Naive thymus-derived CD8-positive, alpha-beta T cell (primary cell): ENCODE measurements around the gene MAP7D1. TPM values are rescaled to one million over a fixed set of nuclear protein-coding genes. Genes with fewer than 3 reads are reported as not detected.

ENCODE experiments used
- ATAC-seq, 2 donors: fragments of 150-1000 bp; cut with Tn5 transposase in 1 of 2; sonication (Bioruptor Pico), chemical (Tn5 transposase) in 1 of 2; 1 replicate in 1 of 2; 2 replicates in 1 of 2; pipeline ENCODE4 v1.10.0; 2021; ENCODE audit warnings: mild to moderate bottlenecking in 2 of 2, moderate library complexity in 2 of 2
- POLR2A ChIA-PET: fragments of 350-600 bp; sonication (Branson Sonifier 250); formaldehyde crosslinking; loops from one replicate; lab custom pipeline; 2021; ENCODE audit warnings: antibody characterized with exemption; lab: Charles Lee
- DNase-seq, 10 donors: peaks; one replicate each; pipeline versions ENCODE4 v3.0.0 to v3.0.0-alpha.2; 2020 to 2022
- H3K27ac Mint-ChIP-seq, 10 donors: one replicate each; pipeline ENCODE4 v1.8.0; 2020 to 2022; ENCODE audit warnings: mild to moderate bottlenecking in 10 of 10, mixed read lengths in 10 of 10, moderate library complexity in 4 of 10, inconsistent platforms in 1 of 10
- H3K27me3 Mint-ChIP-seq, 5 donors: one replicate each; pipeline ENCODE4 v1.8.0; 2021 to 2022; ENCODE audit warnings: mixed read lengths in 5 of 5
- H3K36me3 Mint-ChIP-seq, 3 donors: one replicate each; pipeline ENCODE4 v1.8.0; 2020 to 2022; ENCODE audit warnings: mixed read lengths in 3 of 3, mild to moderate bottlenecking in 2 of 3, inconsistent platforms in 1 of 3
- H3K4me1 Mint-ChIP-seq, 4 donors: one replicate each; pipeline ENCODE4 v1.8.0; 2021 to 2022; ENCODE audit warnings: mixed read lengths in 4 of 4
- H3K4me3 Mint-ChIP-seq, 10 donors: one replicate each; pipeline ENCODE4 v1.8.0; 2020 to 2022; ENCODE audit warnings: mild to moderate bottlenecking in 10 of 10, mixed read lengths in 10 of 10, moderate library complexity in 6 of 10, inconsistent platforms in 1 of 10
- H3K9me3 Mint-ChIP-seq, 9 donors: one replicate each; pipeline ENCODE4 v1.8.0; 2020 to 2022; ENCODE audit warnings: mixed read lengths in 9 of 9, mild to moderate bottlenecking in 3 of 9, inconsistent platforms in 1 of 9, moderate library complexity in 1 of 9
- polyA plus RNA-seq, 3 donors: library from polyadenylated mRNA; unstranded; fragments of 300-500 nt; fragmentation: Illumina TruSeq; gene quantifications; one replicate each; pipeline ENCODE4 v1.2.3, GENCODE V29; 2021
- total RNA-seq, 8 experiments: library from RNA in 2 of 8; stranded (reverse) in 2 of 8; gene quantifications; one replicate each; pipeline ENCODE4 v1.2.3 and lab custom pipeline; 2021 to 2026

Gene MAP7D1
- total RNA-seq (100 to 1,000 TPM; 266 to 275 TPM), polyA plus RNA-seq (10 to 100 TPM; 13.3 to 67.1 (median 20.1) TPM), total RNA-seq (lab: John Stamatoyannopoulos, UW) (128 to 300 (median 160) reads per million in 6 experiments)

DNA sequence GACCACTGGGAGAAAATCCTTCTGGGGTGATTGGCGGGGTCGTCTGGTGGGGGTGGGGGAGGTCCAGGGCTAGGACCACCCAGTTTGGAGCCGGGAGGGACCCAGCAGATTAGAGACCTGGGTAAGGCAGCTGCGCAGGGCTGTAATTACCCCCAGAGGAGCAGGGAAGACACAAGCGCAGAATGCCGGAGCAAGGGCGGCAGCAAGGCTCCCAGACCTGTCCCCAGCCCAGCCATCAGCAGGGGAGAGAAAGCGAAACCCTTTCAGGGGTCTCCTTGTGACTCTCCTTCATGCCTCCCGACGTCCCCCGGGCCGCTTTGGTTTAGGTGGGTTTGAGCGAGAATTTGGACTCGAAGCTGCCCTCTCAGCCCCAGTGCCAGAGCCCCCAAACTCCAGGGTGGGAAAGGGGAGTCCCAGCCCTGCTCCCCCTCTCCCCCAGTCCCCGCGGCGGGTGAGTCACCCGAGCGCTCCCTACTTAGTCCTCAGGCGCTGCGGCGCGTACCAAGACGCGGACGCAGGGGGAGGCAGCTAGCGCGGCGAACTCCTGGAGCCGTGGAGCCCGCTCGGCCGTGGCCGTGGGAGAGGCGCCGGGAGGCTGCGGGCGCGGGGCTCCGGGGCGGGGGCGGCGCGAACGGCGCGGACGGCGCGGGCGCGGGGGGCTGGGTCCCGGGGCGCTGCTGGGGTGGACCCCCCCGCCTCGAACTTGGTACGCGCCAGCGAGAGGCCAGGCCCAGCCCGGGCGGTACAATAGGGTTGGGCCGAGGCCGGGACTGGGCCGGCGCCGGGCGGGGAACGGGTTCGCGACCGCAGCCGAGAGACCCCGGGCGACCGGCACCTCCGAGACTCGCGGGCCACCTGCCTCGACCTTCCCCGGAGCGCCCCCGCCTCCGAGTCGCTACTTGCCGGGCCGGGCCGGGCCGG is at the start of gene MAP7D1:
TSS of gene MAP7D1 (plus strand) at position 753 of the 921 bp plus-strand sequence. CDS start 258 bp downstream, outside the sequence.
- no peaks in the 10 kb centered on the region for H3K27me3 Mint-ChIP-seq
- peaks cover 41 to 83% (median 75%) of the 10 kb centered on the region in 4 donors for H3K4me1 Mint-ChIP-seq
- H3K9me3 Mint-ChIP-seq: no peaks in the 10 kb centered on the region
- peaks cover 0 to 2% (median 0%) of the 10 kb centered on the region in 3 donors for H3K36me3 Mint-ChIP-seq
- DNase-seq (peak; percentile 75 to 98 (median 82)), ATAC-seq (peak; percentile 68 to 79)
- H3K4me3 Mint-ChIP-seq: peak within 1 kb of the TSS; percentile 85 to 95 (median 93)
- POLR2A ChIA-PET: interaction anchor here (0.6 to 10.1 kb wide), 13 partner anchors 8 to 257 kb away, joined by 3 to 227 read pairs (median 5); partner anchors contain the start of genes STK40 and THRAP3
- H3K27ac Mint-ChIP-seq: peak within 1 kb of the TSS; percentile 93 to 99 (median 95)

GRCh38 chr1:36106269-36106668 is 49.7 kb upstream of the MAP7D1 start:
- no peak for DNase-seq
- Mint-ChIP-seq H3K4me3 (peak overlapping the region in 1 of 10 donors; percentile 30), H3K27ac (peak overlapping the region in 6 of 10 donors; percentile 20 to 95 (median 74)), H3K36me3 (no peaks in the 10 kb centered on the region), H3K4me1 (peaks cover 19 to 41% (median 34%) of the 10 kb centered on the region in 4 donors), H3K9me3 (no peaks in the 10 kb centered on the region), H3K27me3 (no peaks in the 10 kb centered on the region)
- POLR2A ChIA-PET: interaction anchor here (0.7 to 6.9 kb wide), 6 partner anchors 13 to 843 kb away, joined by 3 to 44 read pairs (median 4); partner anchors contain the start of genes MRPS15 and TRAPPC3
- ATAC-seq: no peak

GRCh38 chr1:36107394-36107793 is 48.6 kb upstream of the MAP7D1 start:
- Mint-ChIP-seq H3K27me3 (no peaks in the 10 kb centered on the region), H3K36me3 (no peaks in the 10 kb centered on the region)
- DNase-seq: no peak

GRCh38 chr1:36108314-36108713 is 47.6 kb upstream of the MAP7D1 start:
- H3K36me3 Mint-ChIP-seq: no peaks in the 10 kb centered on the region
- no peaks in the 10 kb centered on the region for H3K27me3 Mint-ChIP-seq
- no peak for DNase-seq
- no peaks in the 10 kb centered on the region for H3K9me3 Mint-ChIP-seq
- peak overlapping the region in 6 of 10 donors; percentile 45 to 88 (median 76) for H3K4me3 Mint-ChIP-seq
- ATAC-seq: no peak
- POLR2A ChIA-PET: interaction anchor here (0.8 to 6.9 kb wide), 7 partner anchors 12 to 80 kb away, joined by 3 to 44 read pairs (median 11); partner anchors contain the start of genes ADPRS, MAP7D1 and TRAPPC3
- peaks cover 23 to 51% (median 43%) of the 10 kb centered on the region in 4 donors for H3K4me1 Mint-ChIP-seq
- H3K27ac Mint-ChIP-seq: peak overlapping the region; percentile 89 to 97 (median 94)

More at GRCh38 chr1:36107394-36107793, 48.6 kb upstream of the MAP7D1 start:
- POLR2A ChIA-PET: interaction anchor here (4.1 to 6.9 kb wide), 3 partner anchors 13 to 42 kb away, joined by 18 to 44 read pairs (median 35); partner anchors contain the start of gene TRAPPC3
- Mint-ChIP-seq H3K4me1 (peaks cover 22 to 48% (median 40%) of the 10 kb centered on the region in 4 donors), H3K27ac (peak overlapping the region; percentile 73 to 97 (median 92)), H3K4me3 (peak overlapping the region in 2 of 10 donors; percentile 10 to 54), H3K9me3 (no peaks in the 10 kb centered on the region)
- ATAC-seq: no peak

- DNase-seq (peak; percentile 34 to 79 (median 60)), ATAC-seq (peak; percentile 99)
- Mint-ChIP-seq H3K27me3 (no peaks in the 10 kb centered on the region), H3K9me3 (no peaks in the 10 kb centered on the region), H3K27ac (peak overlapping the region; percentile 89 to 97 (median 94)), H3K4me1 (peaks cover 26 to 55% (median 43%) of the 10 kb centered on the region in 4 donors), H3K36me3 (no peaks in the 10 kb centered on the region), H3K4me3 (peak overlapping the region; percentile 36 to 88 (median 75))
- POLR2A ChIA-PET: interaction anchor here (0.7 to 6.9 kb wide), 9 partner anchors 10 to 79 kb away, joined by 3 to 44 read pairs (median 5); partner anchors contain the start of genes ADPRS, MAP7D1 and TRAPPC3
These were observed 46.8 kb upstream of the MAP7D1 start for GRCh38 chr1:36109041-36109679.

DNA sequence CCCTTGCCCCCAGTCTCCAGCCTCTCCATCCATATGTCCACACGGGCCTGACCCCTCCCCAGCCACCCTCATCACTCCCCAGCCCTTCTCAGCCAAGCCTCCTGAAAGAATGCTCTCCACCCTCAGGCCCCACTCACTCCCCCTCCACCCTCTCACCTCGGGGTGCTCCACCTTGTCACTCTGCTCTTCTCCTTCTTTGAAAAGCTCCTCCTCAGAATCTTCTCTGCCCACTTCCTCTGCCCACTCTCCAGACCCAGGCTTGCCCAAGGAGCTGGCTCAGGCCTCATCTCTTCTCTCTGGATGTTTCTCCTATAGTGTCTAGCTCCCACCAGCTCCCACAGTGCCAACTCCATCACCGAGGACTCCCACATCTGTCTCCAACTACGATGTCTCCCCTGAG is 44.8 kb upstream of the MAP7D1 start:
- Mint-ChIP-seq H3K27ac (peak overlapping the region in 9 of 10 donors; percentile 54 to 93 (median 81)), H3K36me3 (no peaks in the 10 kb centered on the region), H3K27me3 (no peaks in the 10 kb centered on the region), H3K4me1 (peaks cover 24 to 55% (median 42%) of the 10 kb centered on the region in 4 donors), H3K9me3 (no peaks in the 10 kb centered on the region), H3K4me3 (peak overlapping the region in 8 of 10 donors; percentile 11 to 83 (median 46))
- POLR2A ChIA-PET: interaction anchor here (1.0 to 6.9 kb wide), 2 partner anchors 18 to 23 kb away, joined by 7 to 44 read pairs; no protein-coding TSS in a partner anchor
- no peak for DNase-seq
- no peak for ATAC-seq

GRCh38 chr1:36112823-36113222 is 43.1 kb upstream of the MAP7D1 start:
- Mint-ChIP-seq H3K36me3 (no peaks in the 10 kb centered on the region), H3K4me3 (no peak overlapping the region), H3K27ac (peak overlapping the region in 2 of 10 donors; percentile 48 to 66), H3K9me3 (no peaks in the 10 kb centered on the region), H3K4me1 (peaks cover 22 to 49% (median 36%) of the 10 kb centered on the region in 4 donors), H3K27me3 (no peaks in the 10 kb centered on the region)
- no peak for DNase-seq
- ATAC-seq: no peak
- POLR2A ChIA-PET: interaction anchor here (1.1 kb wide), 2 partner anchors 9 to 37 kb away, joined by 3 to 4 read pairs; partner anchors contain the start of gene TRAPPC3

- peak overlapping the region in 2 of 10 donors; percentile 23 to 59 for H3K27ac Mint-ChIP-seq
- DNase-seq: no peak
- H3K9me3 Mint-ChIP-seq: no peaks in the 10 kb centered on the region
These were observed 41.6 kb upstream of the MAP7D1 start for GRCh38 chr1:36114371-36114770.

DNA sequence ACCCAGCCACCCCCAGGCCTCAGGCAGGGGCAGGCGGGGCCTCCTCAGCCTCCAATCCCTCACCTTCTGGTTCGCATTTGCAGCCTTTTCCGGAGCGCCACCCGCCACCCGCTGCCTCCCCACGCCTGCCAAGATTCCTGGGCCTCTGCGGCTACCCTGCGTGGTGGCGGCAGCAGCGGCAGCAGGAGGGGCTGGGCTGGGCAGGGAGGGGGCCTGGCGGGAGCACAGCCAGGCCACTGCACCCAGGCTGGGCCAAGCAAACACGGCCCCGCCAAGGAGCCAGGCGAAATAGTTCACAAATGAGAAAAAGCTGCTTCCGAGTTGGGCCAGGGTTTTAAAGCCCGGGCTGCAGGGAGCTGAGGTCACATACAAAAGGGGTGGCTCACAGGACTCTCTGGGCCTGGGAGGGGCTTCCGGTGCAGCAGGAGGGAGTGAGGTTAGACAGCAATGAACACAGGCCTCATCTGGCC is 40.7 kb upstream of the MAP7D1 start:
- Mint-ChIP-seq H3K4me3 (no peak overlapping the region), H3K27ac (peak overlapping the region in 1 of 10 donors; percentile 49), H3K36me3 (no peaks in the 10 kb centered on the region), H3K9me3 (no peaks in the 10 kb centered on the region), H3K27me3 (peaks cover 0 to 3% (median 0%) of the 10 kb centered on the region in 5 donors), H3K4me1 (peaks cover 10 to 28% (median 16%) of the 10 kb centered on the region in 4 donors)
- DNase-seq (no peak), ATAC-seq (no peak)
- POLR2A ChIA-PET: interaction anchor here (1.7 kb wide), 1 partner anchor 42 kb away, joined by 3 read pairs; no protein-coding TSS in a partner anchor

More at GRCh38 chr1:36114371-36114770, 41.6 kb upstream of the MAP7D1 start:
- POLR2A ChIA-PET: interaction anchor here (1.7 kb wide), 1 partner anchor 43 kb away, joined by 3 read pairs; no protein-coding TSS in a partner anchor
- Mint-ChIP-seq H3K27me3 (no peaks in the 10 kb centered on the region), H3K4me3 (no peak overlapping the region), H3K4me1 (peaks cover 13 to 34% (median 21%) of the 10 kb centered on the region in 4 donors), H3K36me3 (no peaks in the 10 kb centered on the region)
- ATAC-seq: no peak

DNA sequence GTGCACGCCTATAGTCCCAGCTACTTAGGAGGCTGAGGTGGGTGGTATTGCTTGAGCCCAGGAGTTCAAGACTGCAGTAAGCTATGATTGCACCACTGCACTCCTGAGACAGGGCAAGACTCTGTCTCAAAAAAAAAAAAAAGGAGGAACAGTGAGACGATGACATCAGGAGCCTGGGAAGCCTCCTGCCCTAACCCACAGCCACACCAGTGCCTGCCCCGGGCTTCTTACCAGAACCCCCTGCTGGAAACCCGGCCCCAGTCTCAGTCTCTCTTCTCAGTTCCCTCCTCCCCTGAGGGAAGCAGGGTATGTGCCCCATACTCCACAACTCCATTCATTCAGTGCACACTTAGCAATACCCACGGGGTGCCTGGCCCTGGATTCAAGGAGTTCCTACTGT is 40.0 kb upstream of the MAP7D1 start:
- Mint-ChIP-seq H3K4me1 (peaks cover 8 to 21% (median 12%) of the 10 kb centered on the region in 4 donors), H3K27me3 (peaks cover 0 to 3% (median 0%) of the 10 kb centered on the region in 5 donors), H3K9me3 (no peaks in the 10 kb centered on the region), H3K36me3 (no peaks in the 10 kb centered on the region), H3K4me3 (no peak overlapping the region), H3K27ac (no peak overlapping the region)
- POLR2A ChIA-PET: interaction anchor here (1.7 kb wide), 1 partner anchor 41 kb away, joined by 3 read pairs; no protein-coding TSS in a partner anchor
- no peak for ATAC-seq
- DNase-seq: no peak

GRCh38 chr1:36116901-36117300 is 39.1 kb upstream of the MAP7D1 start:
- no peak for ATAC-seq
- Mint-ChIP-seq H3K36me3 (no peaks in the 10 kb centered on the region), H3K4me3 (no peak overlapping the region), H3K4me1 (peaks cover 0 to 13% (median 5%) of the 10 kb centered on the region in 4 donors), H3K27me3 (peaks cover 0 to 3% (median 0%) of the 10 kb centered on the region in 5 donors), H3K27ac (peak overlapping the region in 1 of 10 donors; percentile 44), H3K9me3 (no peaks in the 10 kb centered on the region)
- DNase-seq: no peak
- POLR2A ChIA-PET: interaction anchor here (0.5 to 1.5 kb wide), 3 partner anchors 16 to 28 kb away, joined by 3 to 4 read pairs (median 4); no protein-coding TSS in a partner anchor
